ENCODE results near the gene PLEKHJ1.

The PLEKHJ1 gene

DNA sequence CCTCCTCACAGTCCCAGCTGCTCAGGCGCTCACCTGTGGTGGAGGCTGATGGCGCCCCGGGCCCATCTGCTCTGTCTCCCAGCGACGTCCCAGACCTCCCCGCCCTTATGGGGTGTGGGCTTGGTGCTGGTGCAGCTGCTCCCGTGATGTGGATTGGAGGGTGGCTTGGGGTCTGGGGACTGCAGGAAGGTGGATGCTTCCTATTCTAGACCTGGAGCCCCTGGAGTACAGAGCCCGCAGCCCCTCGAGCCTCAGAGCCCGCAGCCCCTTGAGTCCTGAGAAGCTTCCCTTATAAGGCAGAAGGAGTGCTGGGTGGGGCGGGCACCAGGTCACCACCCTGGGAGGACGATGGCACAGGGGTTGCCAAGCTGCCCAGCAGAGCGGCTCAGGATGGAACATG is 40.8 kb downstream of the PLEKHJ1 start:
- DNase-seq: no peak

DNA sequence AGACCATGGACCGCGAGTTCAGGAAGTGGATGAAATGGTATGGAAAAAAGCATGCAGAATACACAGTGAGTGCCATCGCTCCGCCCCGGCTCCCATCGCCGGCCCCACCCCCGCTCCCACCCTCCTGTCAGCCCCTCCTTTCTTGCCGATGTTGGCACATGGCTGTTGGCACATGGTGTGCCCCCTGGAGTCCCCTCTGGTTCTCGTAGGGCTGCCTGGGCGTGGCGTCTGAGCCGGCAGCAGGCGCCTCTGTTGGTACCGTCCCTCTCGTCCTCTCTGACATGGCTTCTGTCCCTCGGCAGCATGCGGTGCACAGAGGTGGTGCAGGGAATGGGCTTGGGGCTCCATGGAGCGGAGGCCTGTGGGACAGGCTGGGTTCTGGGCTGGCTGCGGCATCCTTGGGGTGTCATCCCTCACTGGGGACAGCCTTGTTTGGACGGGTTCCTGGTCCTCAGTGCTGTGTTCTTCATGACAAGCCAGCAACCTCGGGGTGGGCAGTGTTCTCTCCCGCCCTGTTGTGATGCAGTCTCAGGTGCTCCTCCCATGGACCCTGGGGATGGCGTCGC is 41.5 kb downstream of the PLEKHJ1 start:
- no peak for DNase-seq

DNA sequence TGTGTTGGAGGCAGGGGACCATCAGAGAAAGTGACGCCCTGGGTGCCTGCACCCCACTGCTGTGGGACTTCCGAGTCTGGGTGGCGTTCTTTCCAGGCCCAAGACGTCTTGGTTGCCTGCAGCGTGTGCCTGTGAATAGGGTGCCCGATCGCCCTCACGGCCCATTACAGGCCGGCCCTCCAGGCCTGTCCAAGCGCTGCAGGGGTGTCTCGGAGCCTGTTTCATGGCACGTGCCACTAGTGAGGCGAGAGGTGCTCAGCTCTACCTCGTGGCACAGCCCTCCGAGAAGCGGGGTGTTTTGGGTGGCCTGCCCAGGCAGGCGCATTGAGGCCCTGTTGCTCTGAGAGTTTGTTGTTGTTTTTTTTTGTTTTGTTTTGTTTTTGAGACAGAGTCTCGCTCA is 42.3 kb downstream of the PLEKHJ1 start:
- DNase-seq: no peak

DNA sequence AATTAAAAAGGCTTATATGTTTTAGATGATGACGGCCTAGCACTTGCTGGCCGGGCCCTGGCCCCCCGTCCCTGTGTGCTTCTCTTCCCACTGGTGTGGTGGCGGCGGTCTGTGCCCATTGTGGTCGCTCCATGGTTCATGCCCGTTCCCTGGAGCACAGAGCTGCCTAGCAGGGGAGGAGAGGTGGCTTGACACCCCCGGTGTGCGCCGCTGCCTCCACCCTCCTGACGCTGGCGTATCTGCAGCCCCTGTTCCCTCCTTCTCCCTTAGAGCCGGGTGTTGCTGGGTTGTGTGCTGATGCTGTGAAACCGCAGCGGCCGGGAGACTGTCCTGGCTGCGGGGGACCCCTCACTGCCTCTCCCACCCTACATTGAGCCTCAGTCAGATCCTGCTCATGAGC is 43.3 kb downstream of the PLEKHJ1 start:
- DNase-seq: no peak

DNA sequence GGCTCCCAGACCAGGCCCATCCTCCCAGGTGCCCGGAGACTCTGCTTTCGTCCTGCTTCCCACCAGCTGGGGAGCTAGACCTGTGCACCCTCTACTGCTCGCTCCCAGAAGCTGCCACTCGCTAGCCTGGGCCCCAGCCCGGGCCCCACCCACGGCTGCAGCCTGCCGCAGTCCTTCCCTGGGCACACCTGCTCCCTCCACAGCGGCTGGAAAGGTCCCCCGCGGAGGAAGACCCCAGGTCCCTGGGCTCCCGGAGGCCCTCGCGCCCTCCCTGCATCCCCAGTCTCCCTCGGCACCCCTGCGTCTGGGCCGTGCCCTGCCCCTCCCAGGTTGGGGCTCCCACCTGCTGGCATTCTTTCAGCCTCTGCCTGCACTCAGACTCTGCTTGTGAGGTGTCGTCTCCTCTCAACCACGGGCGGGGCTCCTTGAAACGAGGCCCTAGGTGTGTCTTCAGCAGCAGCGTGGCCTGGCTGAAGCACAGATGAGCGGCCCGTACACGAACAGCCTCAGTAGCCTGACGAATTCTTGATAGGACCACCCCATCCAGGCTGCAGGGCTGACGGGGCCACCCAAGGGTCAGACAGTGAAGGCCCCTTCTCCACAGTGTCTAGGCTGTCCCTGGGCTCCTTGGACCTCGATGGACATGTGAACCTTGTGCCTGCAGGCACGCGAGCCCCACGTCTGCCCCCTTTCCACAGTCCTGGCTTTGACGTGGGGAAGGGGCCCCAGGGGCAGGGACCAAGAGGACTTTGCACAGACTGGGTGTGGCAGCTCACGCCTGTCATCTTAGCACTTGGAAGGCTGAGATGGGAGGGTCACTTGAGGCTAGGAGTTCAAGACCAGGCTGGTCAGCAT is 44.4 kb downstream of the PLEKHJ1 start:
- no peak for DNase-seq

DNA sequence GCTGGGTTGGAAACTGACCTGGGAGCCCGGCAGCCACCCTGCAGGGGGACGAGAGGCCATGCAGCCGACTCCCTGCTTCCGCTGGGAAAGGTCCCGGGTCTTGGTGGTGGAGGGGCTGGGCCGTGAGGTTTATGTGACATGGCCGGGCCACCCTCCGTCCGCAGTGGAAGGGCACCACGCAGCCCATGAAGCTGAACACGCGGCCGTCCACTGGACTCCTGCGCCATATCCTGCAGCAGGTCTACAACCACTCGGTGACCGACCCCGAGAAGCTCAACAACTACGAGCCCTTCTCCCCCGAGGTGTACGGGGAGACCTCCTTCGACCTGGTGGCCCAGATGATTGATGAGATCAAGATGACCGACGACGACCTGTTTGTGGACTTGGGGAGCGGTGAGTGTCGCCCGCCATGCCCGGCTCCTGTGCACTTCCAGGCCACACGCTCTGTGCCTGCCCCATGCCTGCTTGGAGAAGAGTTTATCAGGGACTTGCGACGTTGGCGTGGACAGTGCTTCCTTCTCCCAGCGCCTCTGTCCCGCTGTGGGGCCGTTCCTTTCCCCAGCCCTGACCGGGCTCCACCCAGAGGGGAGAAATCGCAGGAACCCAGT is 45.2 kb downstream of the PLEKHJ1 start:
- no peak for DNase-seq

DNA sequence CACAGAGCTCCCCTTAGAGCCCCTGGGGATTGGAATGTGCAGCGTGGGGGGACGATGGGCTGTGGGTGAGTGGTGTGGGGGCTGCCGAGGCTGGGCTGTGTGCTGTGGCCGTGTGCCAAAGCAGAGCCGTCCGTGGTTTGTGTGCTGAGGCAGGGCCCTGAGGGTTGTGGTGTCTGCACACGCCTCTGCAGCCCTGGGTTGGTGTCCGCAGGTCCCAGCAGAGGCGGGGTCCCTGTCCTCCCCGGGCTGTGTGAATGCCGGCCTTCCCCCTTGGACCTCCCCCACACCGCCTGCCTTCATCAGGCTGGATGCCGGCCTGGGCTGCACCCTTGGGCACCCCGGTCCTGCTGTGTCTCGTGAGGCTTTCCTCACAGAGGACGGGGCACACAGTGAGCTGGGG is 46.2 kb downstream of the PLEKHJ1 start:
- DNase-seq: no peak

DNA sequence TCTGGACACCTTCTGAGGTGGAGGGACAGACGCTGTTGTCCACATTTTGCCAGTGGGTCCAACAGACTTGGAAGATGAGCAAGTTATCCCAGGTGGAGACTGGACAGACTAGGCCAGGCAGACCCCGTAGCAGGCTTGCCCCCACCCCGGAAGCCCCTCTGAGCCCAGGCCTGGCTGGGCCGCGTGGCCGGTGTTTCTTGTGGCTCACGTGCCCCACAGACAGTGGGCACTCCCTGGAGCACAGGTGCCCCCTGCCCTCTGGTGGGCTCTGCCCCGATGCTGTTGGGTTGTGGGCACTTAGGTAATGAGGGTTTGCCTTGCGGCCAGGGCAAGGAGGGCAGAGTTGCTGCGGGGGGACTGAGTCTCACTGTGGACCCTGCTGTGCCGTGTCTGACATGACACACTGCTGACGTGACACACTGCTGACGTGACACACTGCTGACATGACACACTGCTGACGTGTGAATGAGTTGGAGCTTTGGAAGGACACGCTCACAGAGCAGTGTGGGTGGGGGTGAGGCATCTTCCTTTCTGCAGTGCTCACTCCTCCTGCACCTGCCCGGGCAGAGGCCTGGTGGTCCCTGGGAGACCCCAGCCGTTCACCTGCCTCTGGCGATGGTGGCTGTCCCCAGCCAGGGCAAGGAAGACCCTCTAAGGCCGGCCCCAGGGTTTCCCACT is 47.3 kb downstream of the PLEKHJ1 start:
- no peak for DNase-seq

GRCh38 chr19:2187159-2187558 is 49.0 kb downstream of the PLEKHJ1 start:
- DNase-seq: no peak

- peak; percentile 77 for DNase-seq
Measured at GRCh38 chr19:2186071-2186846, 49.9 kb downstream of the PLEKHJ1 start.

DNA sequence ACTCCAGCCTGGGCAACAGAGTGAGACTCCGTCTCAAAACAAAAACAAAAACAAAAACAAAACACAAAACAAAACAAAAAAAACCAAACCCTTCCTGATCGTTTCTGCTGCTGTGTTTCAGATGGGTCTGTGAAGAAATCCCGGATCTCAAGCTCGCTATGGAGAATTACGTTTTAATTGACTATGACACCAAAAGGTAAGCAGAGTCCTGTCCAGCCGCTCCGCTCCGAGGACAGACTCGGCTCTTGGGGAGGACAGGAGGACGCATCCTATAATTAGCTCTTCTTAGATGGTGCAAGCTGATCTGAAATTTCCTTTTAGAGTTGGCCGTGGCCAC is 50.4 kb downstream of the PLEKHJ1 start:
- DNase-seq: no peak

- no peak for DNase-seq
Measured at GRCh38 chr19:2184422-2184975, 51.6 kb downstream of the PLEKHJ1 start.

Data from eye (tissue), 1 donor.